Astrocyte of the spinal cord (primary cell): ENCODE results near the gene MVB12B.
A peak's percentile ranks its signal among the peaks of the same experiment; 100 is the strongest.

Source experiments
- DNase-seq: peaks from one replicate; pipeline ENCODE4 v3.0.0; 2011; ENCODE audit warnings: low read depth, low spot score
- H3K4me3 ChIP-seq: 2 replicates; pipeline ENCODE4 v1.5.1; 2011; ENCODE audit warnings: low read depth, mild to moderate bottlenecking, low read length, moderate library complexity
- in situ Hi-C: cut with HindIII; loops from 2 replicates; pipeline ENCODE4 v1.10.0; 2017; ENCODE audit warnings: low sequenced_read_pairs
- TF ChIP-seq, protein P1 (sequence below): IDR thresholded peaks from 2 replicates; pipeline ENCODE4 v1.5.1; 2012; ENCODE audit warnings: low read depth, mild to moderate bottlenecking, low read length, inconsistent platforms

The MVB12B gene

DNA sequence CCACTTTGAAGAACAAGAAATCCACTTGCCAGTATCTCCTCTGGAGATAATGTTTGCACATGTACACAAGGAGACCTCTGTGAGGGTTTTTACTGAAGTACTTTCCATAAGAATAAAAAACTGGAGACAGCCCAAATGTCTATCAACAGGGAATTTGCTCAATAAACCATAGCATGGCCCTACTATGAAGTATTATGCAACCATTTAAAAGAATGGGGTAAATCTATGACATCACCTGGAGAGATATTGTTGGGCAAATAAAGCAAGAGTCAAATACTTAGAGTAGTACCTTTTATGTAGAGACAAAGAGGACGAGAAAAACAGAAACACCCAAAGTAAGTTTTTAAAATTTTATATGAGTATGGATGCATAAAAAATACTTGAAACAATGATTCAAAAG is 23.9 kb upstream of the MVB12B start:
- TF ChIP-seq, protein P1, sequence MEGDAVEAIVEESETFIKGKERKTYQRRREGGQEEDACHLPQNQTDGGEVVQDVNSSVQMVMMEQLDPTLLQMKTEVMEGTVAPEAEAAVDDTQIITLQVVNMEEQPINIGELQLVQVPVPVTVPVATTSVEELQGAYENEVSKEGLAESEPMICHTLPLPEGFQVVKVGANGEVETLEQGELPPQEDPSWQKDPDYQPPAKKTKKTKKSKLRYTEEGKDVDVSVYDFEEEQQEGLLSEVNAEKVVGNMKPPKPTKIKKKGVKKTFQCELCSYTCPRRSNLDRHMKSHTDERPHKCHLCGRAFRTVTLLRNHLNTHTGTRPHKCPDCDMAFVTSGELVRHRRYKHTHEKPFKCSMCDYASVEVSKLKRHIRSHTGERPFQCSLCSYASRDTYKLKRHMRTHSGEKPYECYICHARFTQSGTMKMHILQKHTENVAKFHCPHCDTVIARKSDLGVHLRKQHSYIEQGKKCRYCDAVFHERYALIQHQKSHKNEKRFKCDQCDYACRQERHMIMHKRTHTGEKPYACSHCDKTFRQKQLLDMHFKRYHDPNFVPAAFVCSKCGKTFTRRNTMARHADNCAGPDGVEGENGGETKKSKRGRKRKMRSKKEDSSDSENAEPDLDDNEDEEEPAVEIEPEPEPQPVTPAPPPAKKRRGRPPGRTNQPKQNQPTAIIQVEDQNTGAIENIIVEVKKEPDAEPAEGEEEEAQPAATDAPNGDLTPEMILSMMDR: no peak
- no peak for DNase-seq
- in situ Hi-C loops: no loop called here
- H3K4me3 ChIP-seq: no peak overlapping the region

DNA sequence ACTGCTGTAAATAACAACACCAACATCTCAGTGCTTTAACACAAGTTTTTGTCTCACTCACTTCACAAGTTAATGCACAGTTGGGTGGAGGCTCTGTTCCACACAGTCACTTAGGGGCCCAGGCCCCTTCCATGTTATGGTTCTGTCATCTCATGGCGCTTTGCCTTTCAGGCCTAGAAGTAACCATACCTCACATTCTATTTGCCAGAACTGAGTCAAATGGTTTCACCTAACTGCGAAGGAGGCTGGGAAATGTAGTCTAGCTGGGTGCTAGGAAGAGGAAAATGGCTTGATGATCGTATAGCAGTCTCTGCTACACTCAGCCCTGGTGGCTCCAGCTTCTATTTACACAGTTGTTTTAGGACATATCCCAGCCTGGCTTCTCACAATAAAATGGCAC is 23.1 kb upstream of the MVB12B start:
- no peak overlapping the region for H3K4me3 ChIP-seq
- TF ChIP-seq, protein P1: no peak
- peak; percentile 6 for DNase-seq
- in situ Hi-C loops: no loop called here

DNA sequence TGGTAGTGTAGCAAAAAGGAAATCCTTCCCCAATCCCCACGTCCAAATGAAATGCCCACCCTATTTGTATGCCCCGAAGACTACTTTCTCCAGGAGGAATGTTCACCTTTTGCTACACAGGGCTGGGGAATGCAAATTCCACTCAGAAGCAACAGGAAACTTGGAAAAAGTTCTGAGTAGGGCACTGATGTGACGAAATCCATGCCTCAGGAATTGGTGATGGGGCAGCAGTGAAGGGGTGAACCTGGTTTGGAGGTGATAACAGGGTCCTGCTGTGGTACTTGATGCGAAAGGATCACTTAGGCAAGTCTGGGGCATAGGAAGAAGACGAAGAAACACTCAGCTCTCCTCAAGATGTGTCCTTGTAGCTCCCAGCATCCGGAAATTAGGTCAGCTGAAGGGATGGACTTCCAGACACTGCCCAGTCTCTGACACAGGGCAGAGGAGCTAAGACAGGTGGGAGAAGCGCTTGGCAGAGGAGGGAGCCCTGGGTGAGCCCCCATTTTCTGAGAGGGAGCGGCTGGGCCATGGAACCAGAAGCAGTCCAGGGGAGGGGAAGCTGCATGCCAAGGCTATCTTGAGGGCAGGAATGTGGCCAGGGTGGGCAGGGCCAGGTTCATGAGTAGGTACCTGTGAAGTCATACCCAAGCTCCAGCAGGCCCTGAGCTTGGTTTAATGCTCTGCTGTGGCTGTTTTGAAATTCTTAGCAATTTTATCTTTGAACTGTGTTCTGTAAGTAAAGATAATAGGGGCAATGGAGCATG is 22.2 kb upstream of the MVB12B start:
- in situ Hi-C loops: no loop called here
- H3K4me3 ChIP-seq: no peak overlapping the region
- DNase-seq: no peak
- TF ChIP-seq, protein P1: no peak

- no peak overlapping the region for H3K4me3 ChIP-seq
- DNase-seq: no peak
- in situ Hi-C loops: no loop called here
- TF ChIP-seq, protein P1: no peak
Observed at GRCh38 chr9:126304971-126305320, 21.7 kb upstream of the MVB12B start.

DNA sequence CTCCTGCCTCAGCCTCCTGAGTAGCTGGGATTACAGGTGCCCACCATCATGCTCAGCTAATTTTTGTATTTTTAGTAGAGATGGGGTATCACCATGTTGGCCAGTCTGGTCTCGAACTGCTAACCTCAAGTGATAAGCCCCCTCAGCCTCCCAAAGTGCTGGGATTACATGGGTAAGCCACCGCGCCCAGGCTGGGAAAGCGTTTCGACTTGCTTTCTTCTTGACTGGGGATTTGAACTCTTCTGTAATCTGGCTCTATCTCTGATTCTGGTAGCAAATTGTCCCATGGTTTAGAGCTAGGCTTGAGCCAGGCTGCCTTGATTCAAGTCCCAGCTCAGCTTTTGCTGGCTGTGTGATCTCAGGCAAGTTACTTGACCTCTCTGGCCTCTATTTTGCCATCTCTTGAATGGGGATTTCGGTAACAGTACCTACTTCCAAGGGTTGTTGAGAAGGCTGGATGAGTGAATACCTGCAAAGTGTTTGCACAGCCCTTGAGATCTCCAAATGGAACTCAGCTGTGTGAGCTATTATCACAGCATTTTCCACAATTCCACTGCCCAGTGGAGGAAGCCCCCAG is 20.5 kb upstream of the MVB12B start:
- in situ Hi-C loops: no loop called here

GRCh38 chr9:126307322-126308061 is 19.1 kb upstream of the MVB12B start:
- in situ Hi-C loops: no loop called here
- no peak for DNase-seq
- no peak overlapping the region for H3K4me3 ChIP-seq

More for the DNA sequence above, 20.5 kb upstream of the MVB12B start:
- H3K4me3 ChIP-seq: no peak overlapping the region
- DNase-seq: no peak
- TF ChIP-seq, protein P1: no peak

More at GRCh38 chr9:126307322-126308061, 19.1 kb upstream of the MVB12B start:
- TF ChIP-seq, protein P1: no peak
